ENCODE measurements around the gene PHLDA1.

- TF ChIP-seq CTCF (IDR thresholded peaks at IDR 0.05) (no peak), POLR2A (IDR thresholded peaks at IDR 0.05) (no peak), EP300 (IDR thresholded peaks at IDR 0.05) (no peak)
These were observed 46.9 kb downstream of the PHLDA1 start for GRCh38 chr12:75984577-75985182.
